ENCODE measurements around the gene KIF25.

The KIF25 gene

DNA sequence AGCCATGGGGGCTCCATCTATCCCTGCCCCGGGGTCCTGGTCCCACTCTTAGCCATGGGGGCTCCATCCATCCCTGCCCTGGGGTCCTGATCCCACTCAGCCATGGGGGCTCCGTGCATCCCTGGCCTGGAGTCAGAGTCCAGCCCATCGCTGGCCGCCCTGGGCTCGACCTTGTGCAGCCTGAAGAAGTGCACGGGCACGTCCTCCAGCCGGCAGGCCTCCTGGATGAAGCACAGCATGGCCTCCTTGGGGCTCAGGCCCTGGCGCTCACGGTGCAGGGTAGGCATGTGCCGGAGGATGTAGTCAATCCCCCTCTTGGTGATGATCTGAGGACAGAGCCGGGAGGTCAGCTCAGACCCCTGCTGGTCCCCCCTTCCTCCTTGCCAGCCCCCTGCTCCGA is 66.0 kb downstream of the KIF25 start:
- no peak overlapping the region for H3K27ac ChIP-seq
- DNase-seq (ENCODE audit: low spot score): no peak
- ChIA-PET CTCF (no interaction called here), POLR2A (ENCODE audit: low non-redundant PET) (no interaction called here)
- TF ChIP-seq, protein P1, sequence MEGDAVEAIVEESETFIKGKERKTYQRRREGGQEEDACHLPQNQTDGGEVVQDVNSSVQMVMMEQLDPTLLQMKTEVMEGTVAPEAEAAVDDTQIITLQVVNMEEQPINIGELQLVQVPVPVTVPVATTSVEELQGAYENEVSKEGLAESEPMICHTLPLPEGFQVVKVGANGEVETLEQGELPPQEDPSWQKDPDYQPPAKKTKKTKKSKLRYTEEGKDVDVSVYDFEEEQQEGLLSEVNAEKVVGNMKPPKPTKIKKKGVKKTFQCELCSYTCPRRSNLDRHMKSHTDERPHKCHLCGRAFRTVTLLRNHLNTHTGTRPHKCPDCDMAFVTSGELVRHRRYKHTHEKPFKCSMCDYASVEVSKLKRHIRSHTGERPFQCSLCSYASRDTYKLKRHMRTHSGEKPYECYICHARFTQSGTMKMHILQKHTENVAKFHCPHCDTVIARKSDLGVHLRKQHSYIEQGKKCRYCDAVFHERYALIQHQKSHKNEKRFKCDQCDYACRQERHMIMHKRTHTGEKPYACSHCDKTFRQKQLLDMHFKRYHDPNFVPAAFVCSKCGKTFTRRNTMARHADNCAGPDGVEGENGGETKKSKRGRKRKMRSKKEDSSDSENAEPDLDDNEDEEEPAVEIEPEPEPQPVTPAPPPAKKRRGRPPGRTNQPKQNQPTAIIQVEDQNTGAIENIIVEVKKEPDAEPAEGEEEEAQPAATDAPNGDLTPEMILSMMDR (conservative IDR thresholded peaks at IDR 0.05; ENCODE audit: low read depth): no peak

DNA sequence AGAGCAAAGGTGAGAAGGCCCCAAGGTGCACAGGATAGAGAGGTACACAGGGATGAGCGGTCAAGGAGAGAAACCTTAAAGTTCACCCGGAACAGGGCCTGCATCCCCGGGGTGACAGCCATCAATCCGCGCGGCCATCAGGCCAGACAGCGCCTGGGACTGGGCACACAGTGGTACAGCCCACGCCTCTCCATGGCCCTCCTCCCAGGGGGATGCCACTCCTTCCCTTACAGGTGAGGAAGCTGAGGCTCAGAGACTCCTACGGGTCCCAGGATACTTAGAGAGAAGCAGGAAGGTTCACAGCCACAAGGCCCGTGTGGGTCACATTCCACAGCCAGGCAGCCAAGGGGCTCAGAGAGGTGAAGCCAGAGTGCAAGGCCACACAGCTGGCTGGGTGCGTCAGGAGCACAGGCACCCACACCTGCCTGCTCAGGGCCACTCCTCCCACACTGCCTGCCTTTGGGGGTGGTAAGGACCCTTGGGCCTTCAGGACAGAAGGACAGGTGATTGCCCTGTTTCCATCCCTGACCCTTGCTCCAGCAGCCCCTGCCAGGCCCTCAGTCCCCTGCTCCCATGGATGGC is 66.8 kb downstream of the KIF25 start:
- POLR2A ChIA-PET (ENCODE audit: low non-redundant PET): no interaction called here
- CTCF ChIA-PET: no interaction called here
- TF ChIP-seq, protein P1 (conservative IDR thresholded peaks at IDR 0.05; ENCODE audit: low read depth): no peak
- no peak for DNase-seq (ENCODE audit: low spot score)
- no peak overlapping the region for H3K27ac ChIP-seq

DNA sequence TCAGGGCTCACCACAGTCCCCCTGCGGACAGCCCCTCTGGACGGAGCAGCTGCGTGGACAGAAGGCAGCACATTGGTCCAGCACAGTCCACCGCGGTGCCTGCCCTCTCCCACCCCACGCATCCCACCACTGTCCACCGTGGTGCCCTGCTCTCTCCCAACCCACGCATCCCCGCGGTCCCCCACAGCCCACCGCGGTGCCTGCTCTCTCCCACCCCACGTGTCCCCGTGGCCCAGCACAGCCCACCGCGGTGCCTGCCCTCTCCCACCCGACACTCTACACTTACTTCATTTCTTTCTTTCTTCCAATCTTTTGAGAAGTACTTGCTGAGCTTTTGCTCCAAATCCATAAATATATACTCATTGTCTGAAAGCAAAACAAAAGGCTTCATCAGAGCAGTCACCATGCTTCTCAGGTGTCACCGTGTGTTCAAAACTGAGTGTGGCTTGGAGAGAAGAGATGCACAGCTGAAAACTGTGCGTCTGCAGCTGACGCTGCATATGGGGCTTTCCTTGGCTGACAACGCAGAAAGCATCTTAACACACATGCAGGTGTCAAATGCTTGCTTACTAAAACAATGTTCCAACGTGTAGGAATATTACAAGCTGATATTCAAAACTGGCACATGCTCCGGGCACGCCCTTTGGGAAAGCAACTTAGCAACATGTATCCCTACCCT is 69.7 kb downstream of the KIF25 start:
- TF ChIP-seq, protein P1 (conservative IDR thresholded peaks at IDR 0.05; ENCODE audit: low read depth): no peak
- no peak overlapping the region for H3K27ac ChIP-seq
- POLR2A ChIA-PET (ENCODE audit: low non-redundant PET): no interaction called here
- DNase-seq (ENCODE audit: low spot score): no peak
- CTCF ChIA-PET: interaction anchor here (0.7 kb wide), 1 partner anchor 289 kb away, joined by 3 read pairs; no protein-coding TSS in a partner anchor

- DNase-seq (ENCODE audit: low spot score): no peak
- POLR2A ChIA-PET (ENCODE audit: low non-redundant PET): no interaction called here
- no peak overlapping the region for H3K27ac ChIP-seq
- CTCF ChIA-PET: no interaction called here
- TF ChIP-seq, protein P1 (conservative IDR thresholded peaks at IDR 0.05; ENCODE audit: low read depth): no peak
Measured at GRCh38 chr6:168070804-168071203, 73.3 kb downstream of the KIF25 start.

DNA sequence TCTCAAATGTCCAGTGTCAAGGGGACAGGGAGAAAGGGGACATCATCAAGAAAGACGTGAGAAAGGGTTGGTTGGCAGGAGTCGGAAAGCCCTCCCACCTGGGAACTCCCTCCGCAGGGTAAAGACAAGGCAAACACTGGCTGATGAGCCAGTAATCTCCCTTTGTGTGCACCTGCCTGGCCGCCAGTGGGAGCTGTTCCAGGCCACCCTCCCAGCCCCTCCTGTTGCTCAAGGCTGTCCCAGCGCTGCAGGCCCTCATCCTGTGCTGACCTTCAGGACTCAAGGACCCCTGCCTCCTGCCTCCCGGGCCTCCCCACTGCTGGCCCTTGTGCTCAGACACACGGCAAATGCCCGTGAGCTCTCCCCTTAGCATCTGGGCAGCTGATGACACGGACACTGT is 74.1 kb downstream of the KIF25 start:
- TF ChIP-seq, protein P1 (conservative IDR thresholded peaks at IDR 0.05; ENCODE audit: low read depth): no peak
- peak; percentile 14 for DNase-seq (ENCODE audit: low spot score)
- CTCF ChIA-PET: interaction anchor here (0.8 kb wide), 1 partner anchor 59 kb away, joined by 5 read pairs; no protein-coding TSS in a partner anchor
- no peak overlapping the region for H3K27ac ChIP-seq
- POLR2A ChIA-PET (ENCODE audit: low non-redundant PET): no interaction called here

- H3K27ac ChIP-seq: no peak overlapping the region
- DNase-seq (ENCODE audit: low spot score): no peak
- CTCF ChIA-PET: interaction anchor here (0.6 kb wide), 1 partner anchor 799 kb away, joined by 3 read pairs; no protein-coding TSS in a partner anchor
- TF ChIP-seq, protein P1 (conservative IDR thresholded peaks at IDR 0.05; ENCODE audit: low read depth): no peak
- POLR2A ChIA-PET (ENCODE audit: low non-redundant PET): no interaction called here
Measured at GRCh38 chr6:168072261-168072660, 74.8 kb downstream of the KIF25 start.

Measured in RWPE1 (cell line).